GM12864 (cell line): ENCODE results near the gene CTXND2.
"Not testable (repeated sequence)": the region's sequence is repeated elsewhere in the genome, so short reads cannot be mapped to it uniquely, and the experiment has no call there.

Experiments used
- DNase-seq: peaks from one replicate; pipeline ENCODE4 v3.0.0-alpha.2; 2011; ENCODE audit warnings: low read depth
- H3K4me3 ChIP-seq: 2 replicates; pipeline ENCODE4 v1.5.1; 2011; ENCODE audit warnings: mild to moderate bottlenecking, low read depth, low read length, control low read depth
- TF ChIP-seq, protein P1 (sequence below): IDR thresholded peaks from 2 replicates; pipeline ENCODE4 v1.5.1; 2011; ENCODE audit warnings: low read depth, mild to moderate bottlenecking, moderate library complexity, low read length, control low read depth, inconsistent platforms; ENCODE audit errors: missing control alignments

The CTXND2 gene

DNA sequence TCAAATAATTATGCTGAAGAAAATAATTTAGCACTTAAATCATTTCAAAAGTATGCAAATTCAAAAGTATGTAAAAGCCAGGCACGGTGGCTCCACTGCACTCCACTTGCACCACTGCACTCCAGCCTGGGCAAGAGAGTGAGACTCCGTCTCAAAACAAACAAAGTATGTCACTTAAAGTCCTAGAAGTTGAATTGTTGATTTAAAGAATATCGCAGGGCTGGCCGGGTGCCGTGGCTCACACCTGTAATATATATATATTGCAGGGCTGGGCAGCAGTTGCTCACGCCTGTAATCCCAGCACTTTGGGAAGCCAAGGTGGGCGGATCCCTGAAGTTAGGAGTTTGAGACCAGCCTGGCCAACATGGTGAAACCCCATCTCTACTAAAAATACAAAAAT is 30.5 kb downstream of the CTXND2 start:
- no peak overlapping the region for H3K4me3 ChIP-seq
- no peak for DNase-seq
- TF ChIP-seq, protein P1, sequence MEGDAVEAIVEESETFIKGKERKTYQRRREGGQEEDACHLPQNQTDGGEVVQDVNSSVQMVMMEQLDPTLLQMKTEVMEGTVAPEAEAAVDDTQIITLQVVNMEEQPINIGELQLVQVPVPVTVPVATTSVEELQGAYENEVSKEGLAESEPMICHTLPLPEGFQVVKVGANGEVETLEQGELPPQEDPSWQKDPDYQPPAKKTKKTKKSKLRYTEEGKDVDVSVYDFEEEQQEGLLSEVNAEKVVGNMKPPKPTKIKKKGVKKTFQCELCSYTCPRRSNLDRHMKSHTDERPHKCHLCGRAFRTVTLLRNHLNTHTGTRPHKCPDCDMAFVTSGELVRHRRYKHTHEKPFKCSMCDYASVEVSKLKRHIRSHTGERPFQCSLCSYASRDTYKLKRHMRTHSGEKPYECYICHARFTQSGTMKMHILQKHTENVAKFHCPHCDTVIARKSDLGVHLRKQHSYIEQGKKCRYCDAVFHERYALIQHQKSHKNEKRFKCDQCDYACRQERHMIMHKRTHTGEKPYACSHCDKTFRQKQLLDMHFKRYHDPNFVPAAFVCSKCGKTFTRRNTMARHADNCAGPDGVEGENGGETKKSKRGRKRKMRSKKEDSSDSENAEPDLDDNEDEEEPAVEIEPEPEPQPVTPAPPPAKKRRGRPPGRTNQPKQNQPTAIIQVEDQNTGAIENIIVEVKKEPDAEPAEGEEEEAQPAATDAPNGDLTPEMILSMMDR = no peak

DNA sequence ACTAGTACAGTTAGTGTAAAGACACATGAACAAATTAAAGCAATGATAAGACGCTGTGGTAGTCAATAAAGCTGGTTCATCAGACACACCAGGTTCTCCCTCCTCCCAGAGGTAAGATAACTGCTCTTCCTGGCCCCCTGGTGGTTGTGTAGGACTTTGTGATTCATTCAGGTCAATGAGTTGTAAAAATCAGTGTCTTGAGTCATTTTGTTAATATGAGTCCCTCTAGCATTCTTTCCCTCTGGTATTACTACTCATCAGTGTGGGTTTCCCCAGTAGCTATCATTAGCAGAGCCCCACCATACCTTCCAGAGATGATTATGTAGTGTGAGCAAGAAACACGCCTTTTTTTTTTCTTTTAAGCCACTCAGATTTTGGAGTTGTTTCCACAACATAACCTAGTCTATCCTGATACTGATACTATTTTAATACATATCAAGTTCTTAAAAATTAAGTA is 35.6 kb downstream of the CTXND2 start:
- no peak overlapping the region for H3K4me3 ChIP-seq
- TF ChIP-seq, protein P1 = peak; percentile 82
- peak; percentile 82 for DNase-seq

DNA sequence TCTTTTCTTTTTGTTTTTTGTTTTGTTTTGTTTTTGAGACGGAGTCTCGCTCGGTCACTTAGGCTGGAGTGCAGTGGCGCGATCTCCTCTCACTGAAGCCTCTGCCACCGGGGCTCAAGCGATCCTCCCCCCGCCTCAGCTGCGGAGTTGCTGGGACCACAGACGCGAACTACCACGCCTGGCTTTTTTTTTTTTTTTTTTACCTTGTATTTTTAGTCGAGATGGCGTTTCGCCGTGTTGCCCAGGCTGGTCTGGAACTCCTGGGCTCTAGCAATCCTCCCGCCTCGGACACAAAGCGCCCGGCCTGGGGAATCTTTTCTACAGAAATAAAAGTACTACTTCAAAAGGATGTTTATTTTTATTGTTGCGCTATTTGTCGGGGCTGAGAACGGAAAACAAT is 38.1 kb downstream of the CTXND2 start:
- no peak for DNase-seq

DNA sequence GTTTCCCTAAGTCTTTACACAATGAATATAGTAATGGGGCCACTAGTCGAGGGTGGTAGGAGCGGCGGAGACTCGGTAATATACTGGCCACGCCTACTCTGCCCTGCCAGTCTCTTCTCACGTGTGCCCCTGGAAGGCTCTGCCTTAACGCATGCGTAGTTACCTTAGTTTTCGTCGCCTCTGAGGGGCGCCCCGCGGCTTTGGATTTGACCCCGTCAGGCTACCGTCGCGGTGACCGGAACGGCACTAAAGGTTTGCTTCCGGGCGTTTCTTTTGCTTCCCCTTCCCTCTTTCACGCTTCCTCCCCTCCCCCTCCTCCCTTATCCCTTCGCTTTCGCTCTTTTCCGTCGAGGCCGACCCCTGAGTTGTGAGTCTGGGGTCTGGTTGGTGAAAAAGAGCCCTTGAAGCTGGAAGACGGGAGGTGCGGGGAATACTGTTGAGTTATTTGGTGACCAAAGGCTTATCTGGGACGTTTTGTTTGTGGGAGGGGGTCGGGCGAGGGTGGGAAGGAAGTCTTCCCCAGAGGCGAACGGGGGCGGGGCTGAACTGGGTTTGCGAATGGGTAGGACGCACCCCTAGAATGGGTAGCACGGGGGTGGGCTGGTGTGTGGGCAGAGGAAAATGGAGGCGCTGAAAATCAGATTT is 39.3 kb downstream of the CTXND2 start, which contains the start of gene SETDB1:
Gene SETDB1 (plus strand): TSS at position 267 of the 645 bp plus-strand sequence. CDS start 1,352 bp downstream, outside the sequence.
- peak; percentile 94 for DNase-seq
- H3K4me3 ChIP-seq = peak within 1 kb of the TSS; percentile 87
- TF ChIP-seq, protein P1 = peak; percentile 5

More for the DNA sequence above, 38.1 kb downstream of the CTXND2 start:
- TF ChIP-seq, protein P1 = no peak
- H3K4me3 ChIP-seq = no peak overlapping the region

- H3K4me3 ChIP-seq = no peak overlapping the region
- no peak for DNase-seq
- TF ChIP-seq, protein P1 = no peak
These were observed 40.7 kb downstream of the CTXND2 start for GRCh38 chr1:150927624-150928023.

DNA sequence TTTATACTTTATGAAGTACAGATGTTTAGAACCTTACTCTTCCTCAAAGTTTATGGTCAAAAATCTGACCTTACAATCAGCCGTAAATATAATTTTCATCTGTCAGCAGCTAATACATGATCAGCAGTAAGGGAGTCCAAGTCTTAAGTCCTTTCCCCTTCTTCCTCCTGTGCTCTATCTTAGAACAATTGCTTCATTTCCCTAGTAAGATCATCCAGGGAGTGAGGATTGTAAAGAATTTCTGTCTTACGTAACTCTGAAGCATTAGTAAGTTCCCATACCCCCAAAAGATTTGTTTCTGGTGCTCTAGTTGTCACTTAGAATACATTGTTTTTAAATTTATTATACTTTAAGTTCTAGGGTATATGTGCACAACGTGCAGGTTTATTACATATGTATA is 41.4 kb downstream of the CTXND2 start:
- no peak for DNase-seq
- TF ChIP-seq, protein P1 = no peak
- no peak overlapping the region for H3K4me3 ChIP-seq

- not testable (repeated sequence) for DNase-seq, H3K4me3 ChIP-seq
These were observed 41.8 kb downstream of the CTXND2 start for GRCh38 chr1:150928775-150929174.
